IMR-90 (cell line): ENCODE data around the gene DZIP1. TPM values are rescaled to one million over a fixed set of nuclear protein-coding genes. Genes with fewer than 3 reads are reported as not detected.

Experiments used
- ATAC-seq: fragments of 200-7000 bp; cut with Tn5 transposase; 2 replicates; pipeline ENCODE4 v1.9.1; 2020; ENCODE audit warnings: low read depth, mild to moderate bottlenecking, moderate library complexity
- BruUV-seq: library from RNA; stranded (reverse); fragments of 400-500 nt; replicated peaks from 2 replicates; lab custom pipeline; 2021; lab: Mats Ljungman, UMichigan
- CTCF ChIA-PET: fragments of 300-600 bp; formaldehyde crosslinking; extraction: SDS; loops from one replicate; lab custom pipeline; 2021; ENCODE audit warnings: antibody characterized with exemption; lab: Yijun Ruan, JAX
- POLR2A ChIA-PET: fragments of 300-600 bp; sonication (Branson Sonifier 250); formaldehyde crosslinking; loops from one replicate; lab custom pipeline; 2022; ENCODE audit warnings: antibody characterized with exemption; ENCODE audit not compliant: unreplicated experiment; lab: Charles Lee
- DNase-seq: peaks from one replicate; pipeline ENCODE4 v3.0.0; 2013
- H2AFZ ChIP-seq: replicated peaks from 2 replicates; pipeline ENCODE3; 2013; ENCODE audit warnings: low read length, mild to moderate bottlenecking; ENCODE audit not compliant: poor library complexity
- H2AK5ac ChIP-seq: 2 replicates; pipeline ENCODE4 v1.6.1; 2013; ENCODE audit warnings: low read depth, low read length, inconsistent platforms
- H2AK9ac ChIP-seq: replicated peaks from 2 replicates; pipeline ENCODE3; 2013; ENCODE audit warnings: mild to moderate bottlenecking, low read depth, low read length, moderate library complexity; ENCODE audit not compliant: poor library complexity
- H2BK120ac ChIP-seq: 2 replicates; pipeline ENCODE4 v1.6.1; 2013; ENCODE audit warnings: low read depth, low read length, inconsistent platforms
- H2BK15ac ChIP-seq: 3 replicates; pipeline ENCODE4 v1.6.1; 2013; ENCODE audit warnings: low read depth, low read length, inconsistent platforms
- H2BK20ac ChIP-seq: 2 replicates; pipeline ENCODE4 v1.6.1; 2013; ENCODE audit warnings: low read depth, mild to moderate bottlenecking, inconsistent platforms, low read length, moderate library complexity
- H2BK5ac ChIP-seq: 2 replicates; pipeline ENCODE4 v1.6.1; 2013; ENCODE audit warnings: mild to moderate bottlenecking, low read depth, low read length, inconsistent platforms; ENCODE audit not compliant: poor library complexity, severe bottlenecking
- H3K14ac ChIP-seq: replicated peaks from 2 replicates; pipeline ENCODE4 v1.6.1; 2013; ENCODE audit warnings: low read depth, low read length, inconsistent platforms
- H3K18ac ChIP-seq: 2 replicates; pipeline ENCODE4 v1.6.1; 2013; ENCODE audit warnings: low read depth, low read length, control low read depth
- H3K23ac ChIP-seq: 2 replicates; pipeline ENCODE4 v1.6.1; 2013; ENCODE audit warnings: low read depth, low read length, inconsistent platforms
- H3K27ac ChIP-seq: 2 replicates; pipeline ENCODE4 v1.5.1; 2013; ENCODE audit warnings: mild to moderate bottlenecking, control low read depth, low read length; ENCODE audit not compliant: insufficient read depth
- H3K27me3 ChIP-seq: 2 replicates; pipeline ENCODE4 v1.6.1; 2013; ENCODE audit warnings: low read length; ENCODE audit not compliant: control insufficient read depth, insufficient read depth
- H3K36me3 ChIP-seq: 2 replicates; pipeline ENCODE4 v1.6.1; 2013; ENCODE audit warnings: low read length, mixed read lengths; ENCODE audit not compliant: control insufficient read depth, insufficient read depth
- H3K4ac ChIP-seq: 2 replicates; pipeline ENCODE4 v1.6.1; 2013; ENCODE audit warnings: low read depth, low read length, inconsistent platforms
- H3K4me1 ChIP-seq: 2 replicates; pipeline ENCODE4 v1.6.1; 2013; ENCODE audit warnings: low read length, mixed read lengths; ENCODE audit not compliant: control insufficient read depth, insufficient read depth
- H3K4me2 ChIP-seq: 2 replicates; pipeline ENCODE4 v1.6.1; 2013; ENCODE audit warnings: low read depth, mild to moderate bottlenecking, control low read depth, low read length, moderate library complexity
- H3K4me3 ChIP-seq: 2 replicates; pipeline ENCODE4 v1.5.1; 2013; ENCODE audit warnings: low read depth, mild to moderate bottlenecking, control low read depth, low read length, moderate library complexity; ENCODE audit not compliant: insufficient read depth
- H3K56ac ChIP-seq: 2 replicates; pipeline ENCODE4 v1.6.1; 2013; ENCODE audit warnings: low read length, inconsistent platforms; ENCODE audit not compliant: insufficient read depth; ENCODE audit errors: extremely low read depth
- H3K79me1 ChIP-seq, 2 experiments: 2 replicates each; pipeline ENCODE4 v1.6.1; 2013; ENCODE audit warnings: low read length in 2 of 2, inconsistent platforms in 1 of 2, low read depth in 1 of 2
- H3K9ac ChIP-seq: 2 replicates; pipeline ENCODE4 v1.6.1; 2013; ENCODE audit warnings: low read depth, low read length, control low read depth
- H3K9me1 ChIP-seq: 2 replicates; pipeline ENCODE4 v1.6.1; 2013; ENCODE audit warnings: low read length, inconsistent platforms; ENCODE audit not compliant: insufficient read depth
- H3K9me3 ChIP-seq: 2 replicates; pipeline ENCODE4 v1.6.1; 2013; ENCODE audit warnings: low read length; ENCODE audit not compliant: control insufficient read depth, insufficient read depth
- H4K20me1 ChIP-seq: 2 replicates; pipeline ENCODE4 v1.6.1; 2013; ENCODE audit warnings: low read length, inconsistent platforms; ENCODE audit not compliant: insufficient read depth
- H4K5ac ChIP-seq: 2 replicates; pipeline ENCODE4 v1.6.1; 2013; ENCODE audit warnings: mild to moderate bottlenecking, low read depth, low read length, control low read depth
- H4K8ac ChIP-seq, 2 experiments: 2 replicates each; pipeline ENCODE4 v1.6.1; 2013; ENCODE audit warnings: low read depth in 2 of 2, low read length in 2 of 2, control low read depth in 1 of 2, inconsistent platforms in 1 of 2
- H4K91ac ChIP-seq: 2 replicates; pipeline ENCODE4 v1.6.1; 2013; ENCODE audit warnings: low read depth, low read length, inconsistent platforms; ENCODE audit not compliant: insufficient read depth
- BHLHE40 ChIP-seq: fragments of 150-350 bp; IDR thresholded peaks from 2 replicates; pipeline ENCODE4 v1.6.1; 2016; ENCODE audit warnings: mild to moderate bottlenecking, low read depth, low read length
- CEBPB ChIP-seq: IDR thresholded peaks from 2 replicates; pipeline ENCODE4 v1.6.1; 2012; ENCODE audit warnings: low read depth, low read length, improper control_type of control experiment
- CHD1 ChIP-seq: IDR thresholded peaks from 2 replicates; pipeline ENCODE4 v1.6.1; 2012; ENCODE audit warnings: low read depth, low read length, improper control_type of control experiment
- FOS ChIP-seq: fragments of 150-350 bp; IDR thresholded peaks from 2 replicates; pipeline ENCODE4 v1.6.1; 2016; ENCODE audit warnings: low read depth, low read length
- MAFK ChIP-seq: IDR thresholded peaks from 2 replicates; pipeline ENCODE4 v1.6.1; 2012; ENCODE audit warnings: low read depth, low read length, improper control_type of control experiment
- MAZ ChIP-seq: IDR thresholded peaks from 2 replicates; pipeline ENCODE4 v1.6.1; 2012; ENCODE audit warnings: low read depth, mild to moderate bottlenecking, low read length, improper control_type of control experiment, moderate library complexity, borderline replicate concordance
- MXI1 ChIP-seq: IDR thresholded peaks from 2 replicates; pipeline ENCODE4 v1.6.1; 2012; ENCODE audit warnings: low read depth, mild to moderate bottlenecking, low read length, moderate library complexity, borderline replicate concordance
- NFE2L2 ChIP-seq: fragments of 150-350 bp; IDR thresholded peaks from 2 replicates; pipeline ENCODE4 v1.6.1; 2016; ENCODE audit warnings: low read depth, mild to moderate bottlenecking, low read length
- POLR2A ChIP-seq: IDR thresholded peaks from 2 replicates; pipeline ENCODE4 v1.6.1; 2012; ENCODE audit warnings: mild to moderate bottlenecking, low read depth, low read length
- RAD21 ChIP-seq: IDR thresholded peaks from 2 replicates; pipeline ENCODE4 v1.6.1; 2012; ENCODE audit warnings: low read length, improper control_type of control experiment
- RCOR1 ChIP-seq: IDR thresholded peaks from 2 replicates; pipeline ENCODE4 v1.6.1; 2012; ENCODE audit warnings: mild to moderate bottlenecking, low read length, improper control_type of control experiment; ENCODE audit not compliant: insufficient replicate concordance
- RFX5 ChIP-seq: IDR thresholded peaks from 2 replicates; pipeline ENCODE4 v1.8.0; 2012; ENCODE audit warnings: low read depth, mild to moderate bottlenecking, low read length, moderate library complexity
- SMC3 ChIP-seq: fragments of 150-350 bp; IDR thresholded peaks from 2 replicates; pipeline ENCODE4 v1.6.1; 2016; ENCODE audit warnings: low read depth, mild to moderate bottlenecking, antibody characterized with exemption, low read length, moderate library complexity
- USF2 ChIP-seq: fragments of 150-350 bp; IDR thresholded peaks from 2 replicates; pipeline ENCODE4 v1.6.1; 2017; ENCODE audit warnings: mild to moderate bottlenecking, antibody characterized with exemption, low read length, low read depth
- WGBS, 2 experiments: methylation state at CpG; one replicate each; pipeline versions ENCODE4 v1.1.5 to v1.1.7; 2013; ENCODE audit warnings: missing lambda C conversion rate in 2 of 2; ENCODE audit not compliant: insufficient read length in 1 of 2; ENCODE audit errors: extremely low coverage in 2 of 2; 5-methylcytosine and 5-hydroxymethylcytosine counted together
- dilution Hi-C: fragments of 300-500 bp; cut with HindIII; formaldehyde crosslinking; loops from one replicate; pipeline ENCODE4 v1.14.3; 2018; ENCODE audit warnings: low sequenced_read_pairs; ENCODE audit not compliant: unreplicated experiment
- in situ Hi-C: fragments of 300-500 bp; cut with MboI; formaldehyde crosslinking; loops from 3 replicates; pipeline ENCODE4 v1.14.3; 2019; ENCODE audit warnings: low sequenced_read_pairs, inconsistent platforms, mixed read lengths
- intact Hi-C: fragments of 100-400 bp; cut with micrococcal nuclease; formaldehyde crosslinking; loops from 2 replicates; pipeline ENCODE4 v1.10.0; 2022
- polyA plus RNA-seq, 3 experiments: library from polyadenylated mRNA; depleted of rRNA; stranded (reverse); fragments of >200 nt; gene quantifications; 2 replicates each; pipeline ENCODE4 v1.2.3, GENCODE V29; 2012; ENCODE audit warnings: low replicate concordance in 1 of 3
- total RNA-seq: library from RNA; depleted of rRNA; stranded (reverse); fragments of >200 nt; gene quantifications from 2 replicates; pipeline ENCODE4 v1.2.3, GENCODE V29; 2012
- TF ChIP-seq, protein P1 (sequence below): fragments of 150-350 bp; IDR thresholded peaks from 2 replicates; pipeline ENCODE4 v1.6.1; 2016; ENCODE audit warnings: low read depth, mild to moderate bottlenecking, low read length, moderate library complexity, borderline replicate concordance

Gene DZIP1
- total and polyA plus RNA-seq, 2 of the 4 experiments (the other 2 are of a cell fraction), result 12.2 to 15.9 TPM

DNA sequence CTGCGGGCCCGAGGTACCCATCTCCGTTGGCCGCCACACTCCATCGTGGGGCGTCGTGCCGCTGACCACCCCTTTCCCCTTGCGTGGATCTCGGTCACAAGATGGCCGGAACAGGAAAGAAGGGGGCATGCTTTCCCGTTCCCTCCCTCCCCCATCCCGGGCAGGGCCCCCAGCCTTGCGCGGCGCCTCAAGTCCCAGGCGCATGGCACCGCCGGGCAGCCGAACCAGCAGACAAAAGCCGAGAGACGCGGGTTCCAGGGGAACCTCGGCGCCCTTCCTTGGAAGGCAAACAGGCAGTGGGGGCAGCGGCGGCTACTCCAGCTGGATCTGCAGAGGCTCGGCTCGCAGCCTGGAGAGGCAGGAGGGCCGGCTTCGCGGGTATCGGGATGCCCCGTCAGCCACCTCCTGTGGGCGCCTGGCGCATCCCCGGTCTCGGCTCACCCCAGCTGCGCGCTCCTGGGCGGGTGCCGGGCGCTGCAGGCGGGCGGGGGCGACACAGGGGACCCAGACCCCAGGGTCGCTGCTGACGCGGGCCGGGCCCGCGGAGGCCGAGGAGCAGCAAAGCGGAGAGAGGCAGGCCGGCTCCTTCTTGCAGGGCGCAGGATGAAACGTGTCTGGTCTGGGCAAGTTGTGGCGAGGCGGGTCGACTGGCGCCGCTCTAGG is 439 bp downstream of the DZIP1 start:
- 0% methylated on average over 22 of the region's 62 CpGs; no CpG with 5 or more reads in 1 of the 2 experiments for WGBS, 2 experiments
- peak; percentile 59 for ATAC-seq
- no peak for TF ChIP-seq USF2
- no peak for TF ChIP-seq MAFK
- no peak for TF ChIP-seq SMC3
- no peak for TF ChIP-seq NFE2L2
- TF ChIP-seq RAD21, result no peak
- no peak for TF ChIP-seq RCOR1
- no peak for TF ChIP-seq RFX5
- TF ChIP-seq, protein P1, sequence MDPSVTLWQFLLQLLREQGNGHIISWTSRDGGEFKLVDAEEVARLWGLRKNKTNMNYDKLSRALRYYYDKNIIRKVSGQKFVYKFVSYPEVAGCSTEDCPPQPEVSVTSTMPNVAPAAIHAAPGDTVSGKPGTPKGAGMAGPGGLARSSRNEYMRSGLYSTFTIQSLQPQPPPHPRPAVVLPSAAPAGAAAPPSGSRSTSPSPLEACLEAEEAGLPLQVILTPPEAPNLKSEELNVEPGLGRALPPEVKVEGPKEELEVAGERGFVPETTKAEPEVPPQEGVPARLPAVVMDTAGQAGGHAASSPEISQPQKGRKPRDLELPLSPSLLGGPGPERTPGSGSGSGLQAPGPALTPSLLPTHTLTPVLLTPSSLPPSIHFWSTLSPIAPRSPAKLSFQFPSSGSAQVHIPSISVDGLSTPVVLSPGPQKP, result no peak
- no peak for TF ChIP-seq FOS
- no peak for TF ChIP-seq MXI1
- TF ChIP-seq CEBPB, result no peak
- TF ChIP-seq MAZ, result no peak
- no peak for TF ChIP-seq CHD1
- no peak for TF ChIP-seq BHLHE40
- TF ChIP-seq POLR2A, result no peak

More for the DNA sequence above, 439 bp downstream of the DZIP1 start:
- POLR2A ChIA-PET, result interaction anchor here (1.6 kb wide), 1 partner anchor 32 kb away, joined by 4 read pairs; the partner anchor contains the start of gene DNAJC3
- peak overlapping the region; percentile 95 for H3K23ac ChIP-seq
- H3K27ac ChIP-seq, result peak overlapping the region; percentile 80
- no peak overlapping the region; the same call in 1 of the 2 replicates for H4K5ac ChIP-seq
- H3K14ac ChIP-seq, result peak overlapping the region; percentile 90
- in situ Hi-C loops (no loop called here), intact Hi-C loops (loop anchor here (1.0 to 2.0 kb wide), 2 partner anchors 33 to 190 kb away; partner anchors contain the start of gene DNAJC3), dilution Hi-C loops (no loop called here)
- H3K79me1 ChIP-seq, result peaks cover 12 to 37% of the 10 kb centered on the region in 2 experiments; a peak in 2 of 4 replicates
- peak overlapping the region; percentile 18 for H2BK5ac ChIP-seq
- no peaks in the 10 kb centered on the region for H3K9me3 ChIP-seq
- H3K18ac ChIP-seq, result peak overlapping the region; percentile 3; the same call in 1 of the 2 replicates
- no peaks in the 10 kb centered on the region for H3K27me3 ChIP-seq
- H2BK15ac ChIP-seq, result no peak overlapping the region
- H2AK5ac ChIP-seq, result peak overlapping the region; percentile 23
- peak overlapping the region; percentile 73 for H3K4ac ChIP-seq
- peak overlapping the region; percentile 75 for H3K9ac ChIP-seq
- H2AFZ ChIP-seq, result peak overlapping the region; percentile 95
- peaks cover 8% of the 10 kb centered on the region for H3K9me1 ChIP-seq
- peaks cover 9% of the 10 kb centered on the region; the same call in 1 of the 2 replicates for H4K20me1 ChIP-seq
- H3K4me3 ChIP-seq, result peak overlapping the region; percentile 50
- peak overlapping the region; percentile 54 for H3K56ac ChIP-seq
- H2BK20ac ChIP-seq, result no peak overlapping the region
- H4K91ac ChIP-seq, result peak overlapping the region; percentile 43
- H3K4me2 ChIP-seq, result peak overlapping the region; percentile 94
- H3K4me1 ChIP-seq, result peaks cover 10% of the 10 kb centered on the region
- 0 out of 2 replicates have a peak overlapping the region, but pooled peaks have one; percentile 8 for H2BK120ac ChIP-seq
- DNase-seq, result peak; percentile 35
- peaks cover 6% of the 10 kb centered on the region for H3K36me3 ChIP-seq
- BruUV-seq, result no TSS peak
- peak overlapping the region; percentile 26 to 57; a peak in 3 of 4 replicates for H4K8ac ChIP-seq
- peak overlapping the region; percentile 90 for H2AK9ac ChIP-seq
- CTCF ChIA-PET, result interaction anchor here (1.0 to 4.1 kb wide), 2 partner anchors 17 to 20 kb away, joined by 3 to 14 read pairs; no protein-coding TSS in a partner anchor
